ENCODE data around the gene MT1X.

The MT1X gene

GRCh38 chr16:56679078-56679730 is 3.1 kb upstream of the MT1X start:
- DNase-seq (ENCODE audit: low read depth) = no peak

- no peak for DNase-seq (ENCODE audit: low read depth)
These were observed 2.5 kb upstream of the MT1X start for GRCh38 chr16:56679818-56680217.

- DNase-seq (ENCODE audit: low read depth) = no peak
These were observed 580 bp downstream of the MT1X start for GRCh38 chr16:56682703-56683397.

- DNase-seq (ENCODE audit: low read depth) = no peak
These were observed 1.3 kb downstream of the MT1X start for GRCh38 chr16:56683424-56684172.

GRCh38 chr16:56684256-56684925 is 2.1 kb downstream of the MT1X start:
- no peak for DNase-seq (ENCODE audit: low read depth)

GRCh38 chr16:56684926-56685590 is 2.8 kb downstream of the MT1X start:
- DNase-seq (ENCODE audit: low read depth) = no peak

GRCh38 chr16:56686758-56687157 is 4.5 kb downstream of the MT1X start:
- no peak for DNase-seq (ENCODE audit: low read depth)

- DNase-seq (ENCODE audit: low read depth) = no peak
These were observed 6.5 kb downstream of the MT1X start for GRCh38 chr16:56688762-56689161.

- DNase-seq (ENCODE audit: low read depth) = no peak
These were observed 6.9 kb downstream of the MT1X start for GRCh38 chr16:56689171-56689570.

GRCh38 chr16:56690420-56691122 is 8.3 kb downstream of the MT1X start:
- DNase-seq (ENCODE audit: low read depth) = no peak

GRCh38 chr16:56691885-56692284 is 9.6 kb downstream of the MT1X start:
- no peak for DNase-seq (ENCODE audit: low read depth)

- no peak for DNase-seq (ENCODE audit: low read depth)
These were observed 13.0 kb downstream of the MT1X start for GRCh38 chr16:56695246-56695645.

GRCh38 chr16:56697456-56698155 is 15.3 kb downstream of the MT1X start:
- DNase-seq (ENCODE audit: low read depth) = no peak

GRCh38 chr16:56700195-56700594 is 17.9 kb downstream of the MT1X start:
- DNase-seq (ENCODE audit: low read depth) = no peak

- DNase-seq (ENCODE audit: low read depth) = no peak
These were observed 18.4 kb downstream of the MT1X start for GRCh38 chr16:56700631-56701030.

- DNase-seq (ENCODE audit: low read depth) = no peak
These were observed 19.3 kb downstream of the MT1X start for GRCh38 chr16:56701534-56701933.

- no peak for DNase-seq (ENCODE audit: low read depth)
These were observed 20.6 kb downstream of the MT1X start for GRCh38 chr16:56702836-56703235.

GRCh38 chr16:56708525-56709442 is 26.5 kb downstream of the MT1X start:
- no peak for DNase-seq (ENCODE audit: low read depth)

GRCh38 chr16:56709443-56710040 is 27.3 kb downstream of the MT1X start:
- no peak for DNase-seq (ENCODE audit: low read depth)

Measured in non-pigmented ciliary epithelial cell (primary cell).